HG03039 (cell line): ENCODE data around the gene OSBPL7.
A peak's percentile ranks its signal among the peaks of the same experiment; 100 is the strongest.

Experiments
- ATAC-seq: cut with Tn5 transposase; IDR thresholded peaks from one replicate; pipeline ENCODE4 v1.9.1; 2021; ENCODE audit warnings: mild to moderate bottlenecking, moderate library complexity; ENCODE audit not compliant: unreplicated experiment

The OSBPL7 gene

GRCh38 chr17:47821424-47822391, at the start of gene OSBPL7:
Gene OSBPL7 (minus strand): TSS chr17:47821794. CDS start chr17:47820278, 1,516 bp downstream.
- peak; percentile 57 for ATAC-seq

GRCh38 chr17:47871048-47871447, 49.5 kb upstream of the OSBPL7 start:
- ATAC-seq, result no peak

- ATAC-seq, result no peak
Observed at GRCh38 chr17:47870056-47870455, 48.5 kb upstream of the OSBPL7 start.

GRCh38 chr17:47869114-47869513, 47.5 kb upstream of the OSBPL7 start:
- no peak for ATAC-seq

- ATAC-seq, result no peak
Observed at GRCh38 chr17:47867813-47868533, 46.4 kb upstream of the OSBPL7 start.

GRCh38 chr17:47866941-47867340, 45.3 kb upstream of the OSBPL7 start:
- no peak for ATAC-seq

GRCh38 chr17:47864791-47865216, 43.2 kb upstream of the OSBPL7 start:
- no peak for ATAC-seq

GRCh38 chr17:47862621-47863440, 41.2 kb upstream of the OSBPL7 start:
- ATAC-seq, result no peak

GRCh38 chr17:47860386-47860785, 38.8 kb upstream of the OSBPL7 start:
- ATAC-seq, result no peak

GRCh38 chr17:47857551-47858455, 36.2 kb upstream of the OSBPL7 start:
- ATAC-seq, result no peak

- no peak for ATAC-seq
Observed at GRCh38 chr17:47856830-47857229, 35.2 kb upstream of the OSBPL7 start.

GRCh38 chr17:47855737-47856136, 34.1 kb upstream of the OSBPL7 start:
- ATAC-seq, result no peak

GRCh38 chr17:47853616-47854015, 32.0 kb upstream of the OSBPL7 start:
- no peak for ATAC-seq

GRCh38 chr17:47852113-47852949, 30.7 kb upstream of the OSBPL7 start:
- ATAC-seq, result no peak

- ATAC-seq, result no peak
Observed at GRCh38 chr17:47851764-47852112, 30.1 kb upstream of the OSBPL7 start.

GRCh38 chr17:47850692-47851573, 29.3 kb upstream of the OSBPL7 start, which contains the start of gene SP6:
Gene SP6 (minus strand): TSS chr17:47851163. CDS start chr17:47848429, 2,734 bp downstream.
- no peak for ATAC-seq

- ATAC-seq, result no peak
Observed at GRCh38 chr17:47850373-47850691, 28.7 kb upstream of the OSBPL7 start.

- ATAC-seq, result no peak
Observed at GRCh38 chr17:47848198-47848513, 26.6 kb upstream of the OSBPL7 start.
